GM12891 (cell line): ENCODE data around the gene GLIPR2.

Source experiments
- POLR2A ChIP-seq: IDR thresholded peaks from 2 replicates; pipeline ENCODE4 v1.6.1; 2011; ENCODE audit warnings: low read depth, low read length, control low read depth
- SPI1 ChIP-seq: IDR thresholded peaks from 2 replicates; pipeline ENCODE4 v1.6.1; 2011; ENCODE audit warnings: low read depth, low read length, control low read depth
- TAF1 ChIP-seq: IDR thresholded peaks from 2 replicates; pipeline ENCODE4 v1.6.1; 2011; ENCODE audit warnings: low read depth, low read length, control low read depth

DNA sequence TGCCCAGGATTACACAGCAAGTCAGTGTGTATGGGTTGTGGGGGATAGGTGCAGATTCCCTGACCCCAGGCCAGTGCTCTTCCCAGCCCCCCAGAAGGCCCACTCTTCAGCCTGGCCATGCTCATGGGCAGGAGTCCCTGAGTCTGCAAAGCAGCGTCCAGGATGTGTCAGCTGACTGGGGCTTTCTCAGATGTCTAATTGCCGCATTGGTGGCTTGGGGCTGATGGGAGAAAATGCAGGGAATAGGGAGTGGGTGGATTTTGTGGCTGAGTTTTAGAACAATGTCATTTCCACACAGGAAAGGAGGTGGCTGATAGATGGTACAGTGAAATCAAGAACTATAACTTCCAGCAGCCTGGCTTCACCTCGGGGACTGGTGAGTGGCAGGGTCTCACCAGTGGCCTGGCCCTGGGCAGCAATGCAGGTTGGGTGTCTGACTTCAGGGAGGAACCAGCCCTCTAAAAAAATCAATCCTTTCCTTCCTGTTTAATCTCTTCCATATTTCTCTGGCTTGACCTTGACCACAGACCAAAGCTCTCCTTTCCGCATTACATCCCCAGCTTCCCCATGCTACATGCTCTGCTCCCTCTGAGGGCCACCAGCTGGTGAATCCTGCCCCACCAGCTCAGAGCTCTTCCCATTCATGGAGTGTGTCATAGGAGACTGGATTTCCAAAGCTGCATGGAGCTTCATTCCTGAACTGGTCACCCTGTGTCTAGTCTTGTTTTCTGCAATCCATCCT, 14.2 kb downstream of the GLIPR2 start:
- no peak for TF ChIP-seq TAF1
- no peak for TF ChIP-seq POLR2A
- TF ChIP-seq SPI1: no peak
